ENCODE measurements around the gene CHIT1.
A peak's percentile ranks its signal among the peaks of the same experiment; 100 is the strongest.
"Not testable (repeated sequence)": the region's sequence is repeated elsewhere in the genome, so short reads cannot be mapped to it uniquely, and the experiment has no call there.

CHIT1 gene

DNA sequence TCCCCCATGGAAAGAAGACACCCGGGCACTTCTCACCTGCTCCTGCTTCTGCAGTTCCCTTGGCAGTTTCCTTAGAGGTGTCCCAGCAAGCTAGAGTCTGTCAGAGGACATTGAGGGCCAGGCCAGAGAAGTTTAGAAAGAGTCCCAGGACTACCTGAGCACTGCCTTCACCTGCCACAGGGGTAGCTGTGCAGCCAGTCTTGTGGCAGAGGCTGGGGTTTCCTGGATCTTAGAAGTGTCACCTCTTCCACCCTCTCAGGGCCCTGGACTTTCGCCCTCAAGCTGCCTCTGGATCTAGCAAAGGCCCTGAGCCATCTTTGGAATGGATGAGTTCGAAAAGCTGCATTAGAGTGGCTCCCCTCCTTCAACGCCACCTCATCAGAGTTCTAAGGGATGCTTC is 41.0 kb upstream of the CHIT1 start:
- no peak for TF ChIP-seq CTCF (IDR thresholded peaks at IDR 0.05; ENCODE audit: borderline replicate concordance, insufficient read depth, low read depth, low read length)
- H3K4me3 ChIP-seq (ENCODE audit: low read depth, low read length), result no peak overlapping the region

DNA sequence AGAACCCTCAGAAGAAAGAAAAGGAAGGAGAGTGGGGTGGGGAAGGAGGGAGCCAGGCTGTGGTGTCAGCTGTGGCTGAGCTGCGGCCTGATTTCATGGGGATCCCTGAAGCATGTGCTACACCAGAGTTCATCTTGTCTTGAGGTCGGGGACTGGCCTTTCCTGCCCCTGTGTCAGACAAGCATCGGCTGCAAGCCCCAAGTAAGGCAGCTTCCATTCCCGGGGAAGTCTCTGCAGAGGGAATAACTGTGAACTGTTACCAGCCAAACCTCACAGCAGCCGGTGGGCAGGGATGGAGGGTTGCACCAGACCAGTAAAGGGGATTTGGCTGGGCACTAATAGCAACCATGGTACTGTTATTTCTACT is 40.2 kb upstream of the CHIT1 start:
- no peak for TF ChIP-seq CTCF (IDR thresholded peaks at IDR 0.05; ENCODE audit: borderline replicate concordance, insufficient read depth, low read depth, low read length)
- no peak overlapping the region for H3K4me3 ChIP-seq (ENCODE audit: low read depth, low read length)

GRCh38 chr1:203268901-203269653 is 39.6 kb upstream of the CHIT1 start:
- peak; percentile 94 for TF ChIP-seq CTCF (IDR thresholded peaks at IDR 0.05; ENCODE audit: borderline replicate concordance, insufficient read depth, low read depth, low read length)

GRCh38 chr1:203267912-203268311 is 38.4 kb upstream of the CHIT1 start:
- no peak for TF ChIP-seq CTCF (IDR thresholded peaks at IDR 0.05; ENCODE audit: borderline replicate concordance, insufficient read depth, low read depth, low read length)

More at GRCh38 chr1:203268901-203269653, 39.6 kb upstream of the CHIT1 start:
- no peak overlapping the region for H3K4me3 ChIP-seq (ENCODE audit: low read depth, low read length)

GRCh38 chr1:203267347-203267846 is 37.9 kb upstream of the CHIT1 start:
- TF ChIP-seq CTCF (IDR thresholded peaks at IDR 0.05; ENCODE audit: borderline replicate concordance, insufficient read depth, low read depth, low read length), result peak; percentile 85
- H3K4me3 ChIP-seq (ENCODE audit: low read depth, low read length), result peak overlapping the region; percentile 71

More at GRCh38 chr1:203267912-203268311, 38.4 kb upstream of the CHIT1 start:
- peak overlapping the region; percentile 71 for H3K4me3 ChIP-seq (ENCODE audit: low read depth, low read length)

- not testable (repeated sequence) for H3K4me3 ChIP-seq (ENCODE audit: low read depth, low read length)
These were observed 36.7 kb upstream of the CHIT1 start for GRCh38 chr1:203266140-203266539.

DNA sequence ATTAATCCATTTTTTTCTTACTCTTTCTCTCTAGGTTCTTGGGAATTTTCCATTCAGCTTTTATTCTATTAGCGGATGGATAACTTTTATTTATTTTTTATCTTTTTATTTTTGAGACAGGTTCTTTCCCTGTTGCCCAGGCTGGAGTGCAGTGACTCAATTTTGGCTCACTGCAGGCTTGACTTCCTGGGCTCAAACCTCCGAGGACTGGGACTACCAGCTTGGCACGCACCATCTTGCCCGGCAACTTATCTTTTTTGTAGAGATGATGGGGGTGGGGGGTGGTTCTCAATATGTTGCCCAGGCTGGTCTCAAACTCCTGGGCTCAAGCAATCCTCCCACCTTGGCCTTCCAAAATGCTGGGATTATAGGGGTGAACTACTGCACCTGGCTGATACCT is 36.1 kb upstream of the CHIT1 start:
- no peak for TF ChIP-seq CTCF (IDR thresholded peaks at IDR 0.05; ENCODE audit: borderline replicate concordance, insufficient read depth, low read depth, low read length)
- no peak overlapping the region for H3K4me3 ChIP-seq (ENCODE audit: low read depth, low read length)
